K562 (cell line): ENCODE results near the gene ARHGAP12. TPM values are rescaled to one million over a fixed set of nuclear protein-coding genes. Genes with fewer than 3 reads are reported as not detected.

ENCODE experiments used
- ARID1B ChIP-seq: fragments of 450-650 bp; IDR thresholded peaks from 2 replicates; pipeline ENCODE4 v1.6.1; 2016; ENCODE audit warnings: antibody characterized with exemption, mild to moderate bottlenecking, inconsistent platforms
- ARID3A ChIP-seq: IDR thresholded peaks from 2 replicates; pipeline ENCODE4 v1.6.1; 2012; ENCODE audit warnings: low read depth, low read length, improper control_type of control experiment, borderline replicate concordance
- C11orf30 ChIP-seq: fragments of 450-650 bp; IDR thresholded peaks from 2 replicates; pipeline ENCODE4 v1.6.1; 2016; ENCODE audit warnings: low read depth, mild to moderate bottlenecking
- CBX3 ChIP-seq, 2 experiments: IDR thresholded peaks; 1 replicate in 1 of 2; 2 replicates in 1 of 2; pipeline ENCODE4 v1.6.1; 2012; ENCODE audit warnings: inconsistent platforms in 2 of 2, low read length in 2 of 2, borderline replicate concordance in 1 of 2, control low read depth in 1 of 2
- DMBX1 ChIP-seq: fragments of 250-450 bp; sonication (Bioruptor Pico); IDR thresholded peaks from 2 replicates; pipeline ENCODE4 v1.8.0; 2022; ENCODE audit warnings: inconsistent platforms, mild to moderate bottlenecking, moderate library complexity, borderline replicate concordance
- DPF2 ChIP-seq: fragments of 450-650 bp; IDR thresholded peaks from 2 replicates; pipeline ENCODE4 v1.6.1; 2016
- ETS1 ChIP-seq: conservative IDR thresholded peaks from 2 replicates; pipeline ENCODE4 v1.6.1; 2011; ENCODE audit warnings: low read depth, mild to moderate bottlenecking, low read length; ENCODE audit not compliant: control insufficient read depth
- FOSL1 ChIP-seq: fragments of 200-800 bp; sonication (Bioruptor generic); conservative IDR thresholded peaks from 2 replicates; pipeline ENCODE4 v1.6.1; 2016; ENCODE audit warnings: missing genetic modification characterization, missing compliant biosample characterization
- HOMEZ ChIP-seq: fragments of 250-450 bp; sonication (Bioruptor Pico); IDR thresholded peaks from 2 replicates; pipeline ENCODE4 v1.4.0; 2020; ENCODE audit warnings: mild to moderate bottlenecking, moderate library complexity
- KHSRP ChIP-seq: fragments of 450-650 bp; IDR thresholded peaks from 2 replicates; pipeline ENCODE4 v1.6.1; 2017
- SMARCA4 ChIP-seq: fragments of 450-650 bp; IDR thresholded peaks from 2 replicates; pipeline ENCODE4 v1.6.1; 2016
- SMARCC2 ChIP-seq: fragments of 450-650 bp; IDR thresholded peaks from 2 replicates; pipeline ENCODE4 v1.6.1; 2017; ENCODE audit warnings: antibody characterized with exemption, moderate library complexity, mild to moderate bottlenecking, low read depth
- SMARCE1 ChIP-seq: fragments of 450-650 bp; IDR thresholded peaks from 2 replicates; pipeline ENCODE4 v1.7.1; 2016; ENCODE audit warnings: mild to moderate bottlenecking
- ZNF316 ChIP-seq: fragments of 450-650 bp; IDR thresholded peaks from 2 replicates; pipeline ENCODE4 v1.6.1; 2016
- ZNF445 ChIP-seq: fragments of 250-450 bp; sonication (Bioruptor Pico); IDR thresholded peaks from 2 replicates; pipeline ENCODE4 v1.4.0; 2020; ENCODE audit warnings: low read depth, mild to moderate bottlenecking, moderate library complexity
- polyA plus RNA-seq, 8 experiments: library from polyadenylated mRNA; depleted of rRNA in 4 of 8; stranded (reverse) in 5 of 8; unstranded in 3 of 8; fragments of >200 nt; fragmentation: Nextera tagmentation in 2 of 8; fragmentation: Illumina TruSeq in 1 of 8; extraction: Ambion mirVana in 2 of 8; extraction: Trizol in 1 of 8; gene quantifications; 2 replicates each; pipeline versions ENCODE4 v1.2.1 to v1.2.3, GENCODE V29; 2011 to 2014; ENCODE audit warnings: inconsistent platforms in 1 of 8, missing spikeins in 1 of 8
- total RNA-seq, 7 experiments: library from RNA; depleted of rRNA in 6 of 7; stranded (reverse); fragments of >200 nt in 6 of 7; fragmentation: Illumina TruSeq in 2 of 7; extraction: Trizol in 2 of 7; gene quantifications; 2 replicates each; pipeline versions ENCODE4 v1.2.1 to v1.2.3, GENCODE V29; 2011 to 2021; ENCODE audit warnings: low replicate concordance in 1 of 7

Gene ARHGAP12
- total and polyA plus RNA-seq, 9 of the 15 experiments (the other 6 are each of a cell fraction or from before 2014, with no cell fraction given), result 4.4 to 18.7 (median 10.1) TPM

- TF ChIP-seq SMARCC2, result peak; percentile 67; the same call in 1 of the 2 replicates
- TF ChIP-seq ARID1B, result peak; percentile 5; the same call in 1 of the 2 replicates
- TF ChIP-seq ETS1, result no peak
- peak; percentile 43; the same call in 1 of the 2 replicates for TF ChIP-seq SMARCE1
- peak; percentile 45; the same call in 1 of the 2 replicates for TF ChIP-seq C11orf30
- TF ChIP-seq ZNF316, result peak; percentile 53
- no peak for TF ChIP-seq DMBX1
- no peak for TF ChIP-seq HOMEZ (CRISPR knock-in tag)
- TF ChIP-seq FOSL1, result peak; percentile 86
- no peak for TF ChIP-seq CBX3 (IDR thresholded peaks at IDR 0.05; ENCODE audit: borderline replicate concordance in 1 of 2, low read length in 2 of 2)
- TF ChIP-seq SMARCA4, result peak; percentile 52
- no peak for TF ChIP-seq KHSRP
- TF ChIP-seq DPF2, result peak; percentile 45; the same call in 1 of the 2 replicates
- no peak for TF ChIP-seq ZNF445 (CRISPR knock-in tag)
- 0 out of 2 replicates have a peak, but pooled peaks have one; percentile 45 for TF ChIP-seq ARID3A
These were observed 1.7 kb downstream of the ARHGAP12 start (continued) for GRCh38 chr10:31926765-31927564.
